NCI-H1105 (cell line): Measurements from ENCODE around the gene FMN2.
"Not testable (repeated sequence)": the region's sequence is repeated elsewhere in the genome, so short reads cannot be mapped to it uniquely, and the experiment has no call there.

Source experiments
- DNase-seq: peaks from one replicate; lab custom pipeline; 2025; lab: John Stamatoyannopoulos, UW

The FMN2 gene

DNA sequence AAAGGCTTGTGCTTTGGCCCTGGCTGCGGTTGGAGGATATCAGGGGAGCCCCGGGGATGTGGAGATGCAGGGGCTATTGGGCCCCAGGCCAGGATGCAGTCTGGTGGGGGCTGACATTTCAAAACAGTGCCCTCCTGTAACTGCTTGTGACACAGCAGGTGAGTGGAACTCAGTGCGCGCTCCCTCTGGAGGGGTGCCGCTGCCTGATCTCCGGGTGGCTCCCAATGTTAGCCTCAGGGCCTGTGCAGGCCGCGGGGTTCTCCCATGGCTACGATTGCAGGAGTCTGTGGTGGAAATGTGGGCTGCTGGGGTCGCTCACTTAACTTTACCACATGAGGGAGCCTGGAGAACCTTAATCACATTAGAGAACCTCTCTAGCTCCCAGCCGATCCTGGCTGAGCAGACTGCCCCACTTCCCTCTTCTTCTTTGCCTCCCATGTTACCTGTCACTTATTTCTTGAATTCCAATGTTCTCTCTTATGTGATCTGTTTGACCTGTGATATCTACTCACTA is 163.2 kb downstream of the FMN2 start:
- no peak for DNase-seq

DNA sequence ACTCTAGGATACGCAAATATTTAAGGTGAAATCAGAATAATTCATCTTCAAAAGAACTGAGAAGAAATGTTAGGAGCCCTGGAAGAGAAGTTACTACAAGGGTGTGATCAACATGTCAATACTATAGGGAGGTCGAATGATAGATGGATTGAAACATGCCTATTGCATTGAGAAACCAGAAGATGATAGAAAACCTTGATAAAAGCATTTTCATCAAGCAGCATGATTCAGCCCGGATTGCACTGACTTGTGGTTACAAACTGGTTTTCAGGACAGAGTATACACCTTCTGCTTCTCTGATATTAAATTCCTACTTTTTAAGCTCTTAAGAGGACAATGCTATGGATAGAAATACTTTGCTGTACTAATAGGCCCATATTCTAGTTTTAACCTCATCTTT is 164.2 kb downstream of the FMN2 start:
- DNase-seq = no peak

DNA sequence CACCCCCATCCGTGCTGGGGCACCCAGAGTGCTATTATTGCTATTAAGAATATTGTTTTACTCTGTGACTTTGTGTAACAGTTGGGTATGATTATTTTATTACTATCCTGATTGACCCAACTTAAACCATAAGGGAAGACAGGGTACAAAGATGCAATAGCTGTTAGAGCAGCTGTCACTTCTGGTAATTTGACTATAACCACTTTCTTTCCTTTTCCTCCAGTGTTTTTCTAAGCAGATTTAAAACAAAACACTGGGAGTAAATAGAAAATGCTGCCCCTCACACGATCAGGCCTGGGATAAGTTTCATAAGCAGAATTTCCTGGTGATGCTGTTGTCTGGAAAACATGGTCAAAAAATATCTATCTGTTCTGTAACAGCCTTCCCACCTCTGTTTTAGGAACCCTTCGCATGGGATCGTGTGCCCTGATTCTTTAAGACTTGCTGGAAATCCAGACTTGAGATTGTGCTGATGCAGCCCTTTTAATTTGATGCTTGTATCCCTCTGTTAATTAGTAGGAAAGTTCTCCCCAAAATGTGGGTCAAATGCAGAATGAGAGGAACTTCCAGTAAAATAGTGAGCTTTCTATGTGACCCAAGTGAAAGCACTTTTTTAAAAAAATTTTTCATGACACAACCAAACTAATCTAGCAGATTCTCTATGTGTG is 165.3 kb downstream of the FMN2 start:
- no peak for DNase-seq

DNA sequence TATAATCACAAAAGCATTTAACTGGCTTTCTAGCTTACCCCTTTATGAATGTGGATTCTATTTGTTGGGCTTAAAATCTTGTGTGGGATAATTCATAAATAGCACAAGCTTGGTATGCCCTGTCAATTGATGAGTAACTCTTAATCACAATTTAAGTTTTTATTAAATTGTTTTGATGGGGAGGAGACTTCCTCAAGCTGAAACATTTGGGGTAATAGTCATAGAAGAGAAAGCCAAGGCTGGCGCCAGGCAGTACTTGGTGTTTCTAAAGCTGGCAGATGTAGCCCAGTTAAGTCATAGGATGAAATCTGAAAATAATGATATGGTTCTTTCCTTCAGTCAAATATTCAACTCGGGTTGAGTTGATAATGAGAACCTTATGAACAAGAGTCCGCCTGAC is 167.2 kb downstream of the FMN2 start:
- no peak for DNase-seq

DNA sequence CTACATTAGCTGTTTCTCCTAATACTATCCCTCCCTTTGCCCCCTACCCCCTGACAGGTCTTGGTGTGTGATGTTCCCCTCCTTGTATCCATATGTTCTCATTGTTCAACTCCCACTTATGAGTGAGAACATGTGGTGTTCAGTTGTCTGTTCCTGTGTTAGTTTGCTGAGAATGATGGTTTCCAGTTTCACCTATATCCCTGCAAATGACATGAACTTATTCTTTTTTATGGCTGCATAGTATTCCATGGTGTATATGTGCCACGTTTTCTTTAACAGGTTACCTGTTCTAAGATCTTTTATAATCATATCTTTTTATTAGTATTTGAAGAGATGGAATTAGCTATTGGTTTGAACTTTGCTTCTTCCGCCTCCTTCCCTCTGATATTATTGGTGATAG is 172.8 kb downstream of the FMN2 start:
- not testable (repeated sequence) for DNase-seq

- no peak for DNase-seq
These were observed 179.4 kb downstream of the FMN2 start for GRCh38 chr1:240271081-240271480.

DNA sequence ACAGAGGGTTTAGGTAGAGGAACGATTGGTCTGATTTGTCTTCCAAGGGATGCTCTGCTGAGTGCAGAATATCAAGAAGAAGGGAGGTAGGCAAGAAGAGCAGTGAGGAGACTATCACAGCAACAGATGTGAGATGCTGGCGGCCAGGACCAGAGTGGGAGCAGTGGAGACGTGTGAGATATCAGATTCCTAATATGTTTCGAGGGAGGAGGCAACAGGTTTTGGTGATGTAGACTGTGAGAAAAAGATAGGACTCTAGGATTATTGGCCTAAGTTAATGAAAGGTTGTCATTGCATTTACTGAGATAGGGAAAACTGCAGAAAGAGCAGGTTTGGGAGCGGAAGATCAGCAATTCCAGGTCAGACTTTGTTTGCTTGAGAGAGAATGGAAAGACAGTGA is 182.9 kb downstream of the FMN2 start:
- no peak for DNase-seq

DNA sequence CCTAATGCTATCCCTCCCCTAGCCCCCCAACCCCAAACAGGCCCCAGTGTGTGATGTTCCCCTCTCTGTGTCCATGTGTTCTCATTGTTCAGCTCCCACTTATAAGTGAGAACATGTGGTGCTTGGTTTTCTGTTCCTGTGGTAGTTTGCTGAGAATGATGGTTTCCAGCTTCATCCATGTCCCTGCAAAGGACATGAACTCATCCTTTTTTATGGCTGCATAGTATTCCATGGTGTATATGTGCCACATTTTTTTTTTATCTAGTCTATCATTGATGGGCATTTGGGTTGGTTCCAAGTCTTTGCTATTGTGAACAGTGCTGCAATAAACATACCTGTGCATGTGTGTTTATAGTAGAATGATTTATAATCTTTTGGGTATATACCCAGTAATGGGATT is 183.5 kb downstream of the FMN2 start:
- DNase-seq = not testable (repeated sequence)

GRCh38 chr1:240278082-240278481 is 186.4 kb downstream of the FMN2 start:
- no peak for DNase-seq

DNA sequence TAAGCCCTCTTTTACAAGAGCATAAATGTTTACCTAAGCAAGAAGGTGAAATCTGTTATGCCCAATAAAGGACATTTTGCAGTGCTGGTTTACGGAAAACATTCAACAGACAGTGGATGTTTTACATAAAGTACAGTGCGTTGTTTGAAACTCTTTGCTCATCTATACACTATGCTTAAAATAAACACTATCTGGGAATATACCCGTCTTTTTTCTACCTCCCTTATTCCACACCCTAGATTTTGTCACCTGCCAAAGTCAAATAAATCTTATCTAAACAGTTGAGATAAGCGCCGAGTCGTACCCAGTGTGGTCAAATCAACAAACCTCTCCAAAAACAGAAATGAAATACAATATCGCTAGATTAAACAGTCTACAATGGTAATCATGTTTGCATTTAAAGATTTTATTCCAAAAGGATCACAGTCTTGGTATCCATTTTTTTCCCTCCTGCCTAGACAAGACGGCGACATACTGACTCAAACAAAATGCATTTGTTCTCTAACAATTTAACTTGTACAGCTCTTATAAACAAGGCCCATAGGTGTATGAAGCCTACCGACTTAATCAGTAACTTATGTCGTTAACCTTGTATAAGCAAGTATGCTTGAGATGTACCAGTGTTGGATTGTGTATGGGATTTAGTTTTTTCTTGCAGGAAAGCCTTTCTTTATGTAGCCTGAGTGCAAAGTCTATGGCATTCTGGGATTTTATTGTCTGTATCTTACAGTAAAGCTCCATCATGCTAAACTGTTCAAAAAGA is 189.1 kb downstream of the FMN2 start:
- DNase-seq = no peak

GRCh38 chr1:240282061-240282830 is 190.6 kb downstream of the FMN2 start:
- no peak for DNase-seq

- DNase-seq = no peak
These were observed 193.2 kb downstream of the FMN2 start for GRCh38 chr1:240284656-240285414.

GRCh38 chr1:240285540-240285939 is 193.9 kb downstream of the FMN2 start:
- no peak for DNase-seq

DNA sequence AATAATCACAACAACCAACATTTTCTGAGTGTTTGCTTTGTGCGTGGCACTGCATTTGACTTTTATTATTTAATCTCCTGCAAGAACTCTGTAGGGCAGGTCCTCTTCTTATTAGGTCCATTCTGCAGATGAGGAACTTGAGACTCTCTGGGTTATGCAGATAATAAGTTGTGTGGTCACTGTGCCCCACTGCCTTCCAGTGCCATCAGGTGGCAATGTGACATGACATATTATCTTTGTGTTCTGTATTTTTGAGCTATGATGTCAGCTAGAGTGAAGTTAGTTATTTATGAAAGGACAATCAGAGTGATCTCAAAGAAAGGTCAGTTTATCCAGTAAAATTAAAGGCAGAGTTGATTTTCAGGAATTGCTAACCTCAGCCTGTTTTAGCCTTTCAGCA is 196.0 kb downstream of the FMN2 start:
- no peak for DNase-seq

GRCh38 chr1:240293706-240294105 is 202.0 kb downstream of the FMN2 start:
- DNase-seq = no peak

DNA sequence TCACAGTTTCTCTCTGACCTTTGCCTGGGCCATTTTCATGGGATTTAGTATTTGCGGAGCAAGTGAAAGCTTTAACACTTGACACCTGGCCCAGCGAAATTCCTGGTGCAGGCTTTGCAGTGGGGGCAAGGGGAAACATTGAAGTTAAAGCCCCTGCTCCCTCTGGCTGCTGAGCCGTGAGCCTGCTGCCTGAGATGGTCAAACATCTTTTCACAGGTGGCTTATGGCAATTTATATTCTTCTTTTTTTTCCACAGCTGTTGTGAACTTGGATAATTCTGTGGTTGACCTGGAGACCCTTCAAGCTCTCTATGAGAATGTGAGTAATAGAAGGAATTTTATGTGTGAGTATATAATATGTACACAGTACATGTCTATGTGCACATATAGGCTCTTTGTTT is 202.9 kb downstream of the FMN2 start:
- no peak for DNase-seq

- DNase-seq = no peak
These were observed 204.1 kb downstream of the FMN2 start for GRCh38 chr1:240295811-240296210.

DNA sequence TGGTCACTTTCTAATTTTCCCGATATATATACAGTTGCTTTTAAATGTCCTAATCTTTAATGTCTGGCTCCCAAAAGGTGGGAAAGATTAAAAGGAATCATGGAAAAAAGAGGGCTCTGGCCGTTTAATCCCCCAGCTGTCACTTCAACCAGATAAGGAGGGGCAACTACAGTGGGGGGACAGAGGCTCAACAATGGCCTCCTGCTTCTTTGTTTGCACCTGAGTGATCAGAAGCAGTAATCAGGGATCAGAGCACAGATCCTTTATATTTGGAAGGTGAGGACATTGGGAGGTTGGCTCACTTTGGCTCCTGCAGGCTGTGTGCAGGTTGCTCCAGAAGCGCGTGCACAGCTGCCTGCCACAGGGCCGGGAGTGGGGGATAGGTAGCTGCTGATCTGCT is 212.8 kb downstream of the FMN2 start:
- DNase-seq = no peak

DNA sequence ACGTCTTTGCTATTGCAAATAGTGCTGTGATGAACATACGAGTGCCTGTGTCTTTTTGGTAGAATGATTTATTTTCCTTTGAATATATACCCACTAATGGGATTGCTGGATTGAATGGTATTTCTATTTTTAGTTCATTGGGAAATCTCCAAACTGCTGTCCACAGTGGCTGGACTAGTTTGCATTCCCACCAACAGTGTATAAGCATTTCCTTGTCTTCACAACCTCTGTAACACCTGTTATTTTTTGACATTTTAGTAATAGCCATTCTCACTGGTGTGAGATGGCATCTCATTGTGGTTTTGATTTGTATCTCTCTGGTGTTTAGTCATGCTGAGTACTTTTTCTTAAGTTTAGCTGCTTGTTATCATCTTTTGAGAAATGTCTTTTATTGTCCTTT is 215.0 kb downstream of the FMN2 start:
- DNase-seq = no peak

DNA sequence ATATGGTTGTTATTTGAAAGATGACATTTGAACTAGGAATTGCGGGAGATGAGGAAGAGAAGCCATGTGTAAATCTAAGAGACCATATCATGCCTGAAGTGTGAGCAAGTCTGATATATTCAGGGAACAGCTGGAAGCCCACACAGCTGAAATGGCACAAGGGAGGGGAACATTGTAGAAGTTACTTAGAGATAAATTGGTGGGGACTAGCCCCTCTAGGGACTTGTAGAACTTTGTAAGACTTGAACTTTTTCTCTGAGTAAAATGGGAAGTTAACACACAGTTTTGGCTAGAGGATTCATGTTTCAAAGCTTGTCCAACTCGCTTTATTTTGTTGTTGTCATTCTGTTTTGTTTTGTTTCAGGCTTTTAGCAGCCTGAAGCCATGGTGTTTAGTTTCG is 216.4 kb downstream of the FMN2 start:
- DNase-seq = no peak

- no peak for DNase-seq
These were observed 218.1 kb downstream of the FMN2 start for GRCh38 chr1:240309769-240310168.
